NCI-H2196 treated with DMSO at 0.1 percent for 48 hours (cell line): Measurements from ENCODE around the gene DNER.
"Not testable (repeated sequence)": the region's sequence is repeated elsewhere in the genome, so short reads cannot be mapped to it uniquely, and the experiment has no call there.

Experiments
- DNase-seq: peaks from one replicate; lab custom pipeline; 2025; ENCODE audit not compliant: unreplicated experiment; lab: John Stamatoyannopoulos, UW

The DNER gene

DNA sequence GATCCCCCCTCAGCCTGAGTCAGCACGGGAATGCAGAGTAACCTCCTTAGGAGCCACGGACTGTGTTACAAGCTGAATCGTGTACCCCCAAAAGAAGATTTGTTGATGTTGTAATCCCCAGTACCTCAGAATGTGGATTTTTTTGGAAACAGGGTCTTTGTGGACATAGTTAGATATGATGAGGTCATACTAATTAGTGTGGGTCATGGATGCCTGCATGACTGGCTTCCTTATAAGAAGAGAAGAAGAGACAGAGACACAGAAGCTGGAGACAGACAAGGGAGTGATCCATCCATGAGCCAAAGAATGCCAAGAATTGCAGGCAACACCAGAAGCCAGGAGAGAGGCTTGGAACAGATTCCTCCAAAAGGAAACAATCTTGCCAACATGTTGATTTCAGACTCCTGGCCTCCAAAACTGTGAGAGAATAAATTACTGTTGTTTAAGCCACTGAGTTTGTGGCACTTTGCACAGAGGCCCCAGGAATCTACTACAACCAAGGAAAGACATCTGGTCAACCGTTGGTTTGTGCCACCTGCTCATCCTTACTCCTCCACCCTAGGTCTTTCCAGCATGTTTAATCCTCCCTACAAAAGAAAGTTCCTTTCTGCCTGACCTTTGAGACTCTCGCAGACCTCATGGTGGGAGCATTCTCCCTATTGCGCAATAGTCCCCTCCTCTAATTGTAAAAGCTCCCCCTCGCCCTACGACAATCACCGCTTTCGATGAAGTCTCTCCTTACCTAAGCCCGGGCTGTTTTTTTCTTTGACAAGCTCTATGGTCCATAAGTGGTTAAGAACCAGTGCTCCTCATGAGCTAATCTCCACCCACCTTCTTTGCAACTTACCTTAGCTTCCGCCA, 91.6 kb downstream of the DNER start:
- DNase-seq: no peak

DNA sequence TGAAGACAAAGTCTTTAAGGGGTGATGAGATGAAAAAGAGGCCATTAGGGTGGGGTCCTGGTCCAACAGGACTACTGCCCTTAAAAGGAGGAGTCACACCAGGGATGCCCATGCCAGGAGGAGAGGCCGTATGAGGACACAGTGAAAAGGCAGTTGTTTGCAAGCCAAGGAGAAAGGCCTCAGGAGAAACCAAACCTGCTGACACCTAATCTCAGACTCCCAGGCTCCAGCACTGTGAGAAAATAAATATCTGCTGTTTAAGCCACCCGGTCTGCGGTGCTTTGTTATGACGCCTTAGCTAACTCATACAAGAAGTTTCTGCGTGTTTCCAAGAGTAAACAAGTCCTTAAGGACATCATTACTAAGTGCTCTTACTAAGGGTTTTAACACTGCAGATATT, 93.6 kb downstream of the DNER start:
- no peak for DNase-seq

- DNase-seq: no peak
Observed at GRCh38 chr2:229620289-229620688, 94.1 kb downstream of the DNER start.

DNA sequence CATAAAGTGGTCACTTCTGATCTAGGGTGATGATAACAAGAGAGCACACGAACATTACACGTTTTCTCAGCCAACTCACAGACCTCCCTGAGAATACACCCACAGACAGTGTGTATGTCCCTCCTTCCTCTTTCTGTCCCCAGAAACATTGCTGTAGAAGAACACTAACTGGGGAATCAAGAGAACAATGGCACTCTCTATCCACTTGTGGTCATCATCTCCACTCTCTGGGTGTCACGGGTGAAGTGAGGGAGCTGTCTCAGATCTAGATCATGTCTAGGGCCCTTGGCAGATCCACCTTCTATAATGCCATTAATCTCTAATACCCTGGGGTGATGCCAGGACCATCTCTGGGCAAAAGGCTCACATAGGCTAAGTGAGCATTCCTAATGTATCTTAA, 97.9 kb downstream of the DNER start:
- DNase-seq: no peak

DNA sequence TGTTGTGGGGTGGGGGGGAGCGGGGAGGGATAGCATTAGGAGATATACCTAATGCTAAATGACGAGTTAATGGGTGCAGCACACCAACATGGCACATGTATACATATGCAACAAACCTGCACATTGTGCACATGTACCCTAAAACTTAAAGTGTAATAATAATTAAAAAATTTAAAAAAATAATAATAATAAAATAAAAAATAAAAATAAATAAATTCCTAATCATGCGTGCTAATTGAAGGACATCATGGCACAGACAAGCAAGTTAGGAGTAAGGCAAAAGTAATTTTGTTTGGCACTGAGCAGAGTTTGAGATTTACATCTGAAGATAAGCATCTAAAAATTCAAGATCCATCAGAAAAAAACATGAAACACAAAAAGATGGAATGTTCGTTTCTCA, 100.3 kb downstream of the DNER start:
- not testable (repeated sequence) for DNase-seq

DNA sequence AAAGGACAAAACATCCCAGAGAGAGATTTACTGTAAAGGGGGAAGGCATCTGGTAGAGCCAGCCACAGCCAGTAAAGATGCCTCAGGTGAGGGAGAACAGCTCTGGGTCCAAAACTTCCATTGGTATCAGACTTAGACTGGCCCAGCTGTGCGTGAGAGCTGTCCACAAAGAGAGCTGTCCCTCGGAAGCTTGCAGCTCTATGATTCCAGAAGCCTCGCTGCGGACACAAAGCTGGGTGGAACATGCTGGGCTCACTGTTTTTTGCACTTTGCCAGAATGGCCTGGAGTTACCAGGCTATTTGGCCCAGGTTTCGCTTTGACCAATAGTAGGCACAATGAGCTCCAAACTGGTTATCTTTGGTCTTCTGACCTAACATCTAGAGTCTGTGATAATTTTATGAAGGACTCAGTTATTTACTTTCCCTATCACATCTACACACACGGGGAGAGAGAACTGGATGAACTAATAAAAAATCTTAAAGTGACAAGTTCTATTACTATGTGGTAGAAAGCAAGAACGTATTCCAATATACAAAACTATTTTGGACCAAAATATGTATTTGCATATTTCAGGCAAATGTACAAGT, 101.9 kb downstream of the DNER start:
- no peak for DNase-seq

GRCh38 chr2:229611360-229611759, 103.0 kb downstream of the DNER start:
- DNase-seq: no peak

- no peak for DNase-seq
Observed at GRCh38 chr2:229610872-229611271, 103.5 kb downstream of the DNER start.

DNA sequence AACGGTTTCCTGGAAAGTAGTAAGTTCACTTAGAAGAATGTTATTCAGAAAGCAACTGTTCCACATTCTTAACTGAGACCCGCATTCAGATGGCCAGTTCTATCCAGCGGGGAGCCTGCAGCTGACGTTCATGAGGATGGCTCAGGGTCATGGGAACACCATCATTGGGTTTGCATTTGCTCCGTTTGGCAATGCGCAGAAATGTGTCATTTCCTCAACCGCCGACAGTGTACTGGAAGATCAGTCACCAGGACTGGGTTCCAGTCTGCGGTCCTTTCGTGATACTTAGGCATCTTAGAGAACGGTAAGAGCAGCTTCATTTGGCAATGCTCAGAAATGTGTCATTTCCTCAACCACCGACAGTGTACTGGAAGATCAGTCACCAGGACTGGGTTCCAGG, 104.0 kb downstream of the DNER start:
- DNase-seq: no peak

- DNase-seq: no peak
Observed at GRCh38 chr2:229601936-229602335, 112.4 kb downstream of the DNER start.

DNA sequence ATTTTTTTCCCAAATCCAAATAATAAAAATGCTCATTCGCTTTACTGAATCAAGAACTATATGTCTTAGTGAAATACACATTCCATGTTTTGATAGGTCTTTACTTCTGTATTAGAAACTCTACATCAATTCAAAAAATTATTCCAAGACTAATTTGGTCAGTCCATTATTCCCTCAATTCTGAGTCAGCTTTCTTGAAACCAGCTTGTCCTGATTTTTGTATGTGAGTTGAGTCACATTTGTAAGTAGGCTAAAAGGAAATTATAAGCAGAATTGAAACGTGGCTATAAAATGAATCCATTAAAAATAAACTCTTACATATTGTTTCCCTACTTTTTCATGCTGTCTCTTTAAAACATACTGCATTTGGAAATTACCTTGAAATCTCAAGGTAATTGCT, 113.0 kb downstream of the DNER start:
- no peak for DNase-seq

DNA sequence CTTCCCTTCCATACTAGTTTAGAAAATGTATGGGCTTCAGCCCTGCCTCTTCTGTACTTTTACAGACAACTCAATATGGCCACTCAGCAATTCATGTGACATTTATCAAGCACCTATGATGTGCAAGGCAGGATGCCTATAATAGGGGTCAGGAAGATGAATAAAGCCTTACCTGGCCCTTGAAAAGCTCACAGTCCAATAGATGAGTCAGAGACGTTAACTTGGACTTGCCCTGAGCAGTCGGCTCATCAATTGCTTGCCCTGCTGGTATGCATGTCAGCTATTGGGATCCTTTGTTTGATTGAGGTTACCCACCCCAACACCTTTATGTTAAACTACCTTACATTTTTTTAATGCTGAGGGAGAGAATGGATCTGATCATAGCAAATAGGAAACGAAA, 116.1 kb downstream of the DNER start:
- no peak for DNase-seq

- DNase-seq: no peak
Observed at GRCh38 chr2:229596796-229597195, 117.6 kb downstream of the DNER start.

GRCh38 chr2:229591611-229592010, 122.7 kb downstream of the DNER start:
- no peak for DNase-seq

DNA sequence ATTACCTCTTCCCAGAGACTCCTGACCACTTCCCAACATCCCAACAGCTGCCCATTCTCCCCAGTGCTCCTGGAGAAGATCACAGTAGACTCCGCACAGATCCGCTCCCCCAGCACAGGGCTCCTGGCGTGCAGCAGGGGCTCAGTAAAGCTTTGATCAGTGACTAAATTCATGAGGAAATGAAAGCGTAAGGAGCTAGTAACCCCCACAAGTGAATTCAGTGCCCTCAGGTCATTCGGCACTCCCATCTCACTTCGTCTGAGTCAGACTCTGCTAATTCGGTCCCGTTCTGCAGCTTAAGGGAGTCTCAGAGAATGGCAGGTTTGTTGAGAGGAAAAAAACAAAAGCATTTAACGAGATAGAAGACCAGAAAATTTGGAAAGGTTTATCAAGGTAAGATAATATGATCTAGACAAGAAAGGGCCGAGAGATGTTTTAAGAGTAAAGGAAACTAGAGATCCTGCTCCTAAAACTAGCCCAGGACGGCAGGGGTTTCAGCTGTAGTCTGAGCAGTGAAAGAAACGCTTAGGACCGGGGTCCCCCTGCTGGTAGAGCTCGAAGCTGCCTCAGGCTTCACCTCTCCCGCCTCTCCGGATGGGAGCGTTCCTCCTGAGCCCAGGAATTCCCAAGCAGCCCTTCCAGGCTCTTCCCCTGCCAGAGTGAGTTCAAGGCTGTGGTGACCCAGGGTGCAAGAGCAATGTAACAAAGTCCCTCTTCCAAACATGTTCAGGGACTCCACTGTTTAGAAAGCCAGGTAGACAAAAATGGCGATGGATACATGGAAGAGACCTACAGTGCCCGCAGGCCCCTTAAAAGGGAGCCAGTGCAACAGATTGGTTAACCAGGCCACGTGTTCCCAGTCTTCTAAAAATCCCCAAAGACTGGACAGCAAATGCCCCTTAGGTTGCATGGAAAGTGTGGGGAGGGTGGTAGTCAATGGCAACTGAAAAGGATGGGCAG, 127.3 kb downstream of the DNER start:
- no peak for DNase-seq

DNA sequence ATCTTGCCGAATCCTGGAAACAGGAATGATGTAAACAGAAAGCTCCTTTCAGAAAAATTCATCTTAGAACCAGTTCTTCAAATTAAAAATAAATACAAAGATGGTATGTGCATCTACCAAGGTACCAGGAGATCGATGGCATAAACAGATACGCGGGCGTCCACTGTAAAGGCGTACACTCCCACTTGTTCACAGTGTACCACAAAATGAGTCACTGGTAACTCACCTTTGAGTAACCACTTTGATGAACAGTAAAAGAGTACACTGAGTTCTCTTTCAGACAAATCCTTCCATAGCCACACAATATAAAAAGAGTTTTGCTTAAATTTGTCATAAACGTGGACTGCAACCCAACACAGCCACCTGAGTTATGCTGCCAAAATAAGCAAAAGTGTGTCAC, 128.3 kb downstream of the DNER start:
- DNase-seq: no peak

- no peak for DNase-seq
Observed at GRCh38 chr2:229582151-229582550, 132.2 kb downstream of the DNER start.

DNA sequence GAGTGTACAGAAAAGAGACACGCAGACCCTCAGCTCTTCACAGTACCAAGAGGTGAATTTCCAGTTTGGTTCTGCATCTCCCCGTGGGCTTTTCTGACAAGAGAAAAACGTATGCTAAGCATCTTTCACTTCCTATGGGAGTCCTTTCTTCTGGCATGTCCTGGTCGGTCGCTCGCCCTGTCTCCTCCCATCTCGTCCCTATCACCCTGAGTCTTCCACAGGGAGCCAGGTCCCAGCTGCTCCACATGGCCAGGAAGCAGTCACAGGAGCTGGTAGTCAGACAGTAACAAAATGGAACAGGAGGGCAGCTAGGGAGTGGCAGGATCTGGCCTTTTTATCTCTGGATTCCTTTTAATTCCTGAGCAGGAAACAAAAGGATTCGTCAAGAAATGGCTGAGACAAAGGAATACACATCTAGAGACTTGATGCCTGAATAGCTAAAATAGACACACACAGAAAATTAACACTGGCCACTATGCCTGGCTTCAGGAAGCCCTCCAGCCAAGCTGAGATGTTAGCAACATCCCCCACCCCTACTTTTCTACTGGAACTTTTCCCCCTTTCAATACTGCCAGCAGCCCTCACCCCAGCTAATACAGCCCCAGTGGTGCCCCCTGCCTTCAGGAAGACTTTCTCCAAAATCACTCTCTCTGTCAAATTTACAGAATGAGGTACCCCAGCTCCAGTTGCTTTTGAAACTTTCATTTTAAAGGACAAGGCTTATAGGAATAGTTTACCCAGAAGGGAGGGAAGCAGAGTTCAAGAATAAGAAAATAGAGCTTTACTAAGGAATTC, 136.1 kb downstream of the DNER start:
- DNase-seq: no peak

DNA sequence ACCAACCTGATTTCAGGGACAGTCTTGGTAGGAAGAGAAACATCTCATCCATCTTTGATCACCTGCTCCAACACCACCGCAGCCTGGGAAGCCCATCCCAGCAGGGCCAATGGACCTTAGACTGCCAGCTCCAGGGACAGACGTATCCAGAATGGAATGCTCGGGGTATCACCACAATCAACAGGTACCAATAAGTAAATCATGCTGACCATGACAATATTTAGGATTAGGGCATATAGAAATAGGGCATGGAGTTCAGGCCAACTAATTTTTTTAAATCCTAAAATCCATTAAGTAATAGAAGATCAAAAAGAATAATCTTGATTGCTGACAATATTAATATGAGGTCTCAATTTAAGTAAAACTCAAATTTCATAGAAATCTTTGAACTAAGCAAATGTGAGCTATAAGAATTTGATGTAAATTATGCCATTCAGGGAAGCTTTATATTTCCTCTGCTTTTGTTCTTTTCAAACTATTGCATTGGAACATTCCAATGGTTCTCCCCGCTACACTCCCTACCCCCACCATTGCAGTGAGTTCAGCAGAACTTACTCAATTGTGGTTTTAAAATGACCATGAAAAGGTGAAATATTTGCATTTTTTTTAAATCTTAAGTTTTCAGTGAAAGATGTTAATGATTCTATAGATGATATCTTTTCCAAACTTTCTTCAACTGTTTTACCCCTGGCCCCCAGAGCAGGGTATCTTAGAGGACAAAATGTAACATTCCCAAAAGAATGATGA, 138.6 kb downstream of the DNER start:
- DNase-seq: no peak
